PC-3 (cell line): ENCODE data around the gene IMPDH1. TPM values are rescaled to one million over a fixed set of nuclear protein-coding genes. Genes with fewer than 3 reads are reported as not detected.
A peak's percentile ranks its signal among the peaks of the same experiment; 100 is the strongest.

Experiments
- ATAC-seq: fragments of 200-7000 bp; cut with Tn5 transposase; 2 replicates; pipeline ENCODE4 v1.9.1; 2020; ENCODE audit warnings: mild to moderate bottlenecking, moderate library complexity
- BruUV-seq: library from RNA; stranded (reverse); fragments of 400-500 nt; replicated peaks from 2 replicates; lab custom pipeline; 2021; lab: Mats Ljungman, UMichigan
- CTCF ChIA-PET: fragments of 300-600 bp; sonication (Branson Sonifier 250); formaldehyde crosslinking; loops from one replicate; lab custom pipeline; 2022; ENCODE audit warnings: antibody characterized with exemption; lab: Charles Lee
- POLR2A ChIA-PET: fragments of 300-600 bp; sonication (Branson Sonifier 250); formaldehyde crosslinking; loops from one replicate; lab custom pipeline; 2022; ENCODE audit warnings: antibody characterized with exemption; ENCODE audit not compliant: unreplicated experiment; lab: Charles Lee
- DNase-seq: peaks from one replicate; pipeline ENCODE4 v3.0.0-alpha.2; 2015
- H2AFZ ChIP-seq: fragments of 300-600 bp; sonication (generic); 2 replicates; pipeline ENCODE4 v1.6.0; 2016; ENCODE audit warnings: antibody characterized with exemption, low read length
- H3F3A ChIP-seq: fragments of 300-600 bp; sonication (generic); one replicate; pipeline ENCODE4 v1.6.0; 2017; ENCODE audit warnings: antibody characterized with exemption, low read length, control low read depth, mild to moderate bottlenecking; ENCODE audit not compliant: unreplicated experiment
- H3K27ac ChIP-seq: fragments of 300-600 bp; sonication (generic); 2 replicates; pipeline ENCODE4 v1.5.1; 2016; ENCODE audit warnings: mild to moderate bottlenecking, low read length
- H3K27me3 ChIP-seq: fragments of 300-600 bp; sonication (generic); 2 replicates; pipeline ENCODE4 v1.6.1; 2016; ENCODE audit warnings: low read length, mixed read lengths
- H3K36me3 ChIP-seq: fragments of 300-600 bp; sonication (generic); 2 replicates; pipeline ENCODE4 v1.6.1; 2016; ENCODE audit warnings: low read depth, mixed run types, low read length, mixed read lengths
- H3K4me1 ChIP-seq: fragments of 300-600 bp; sonication (generic); 2 replicates; pipeline ENCODE4 v1.5.1; 2016; ENCODE audit warnings: low read length; ENCODE audit not compliant: insufficient read depth
- H3K4me2 ChIP-seq: fragments of 300-600 bp; sonication (generic); 2 replicates; pipeline ENCODE4 v1.6.0; 2016; ENCODE audit warnings: low read length
- H3K4me3 ChIP-seq: fragments of 300-600 bp; sonication (generic); 2 replicates; pipeline ENCODE4 v1.5.1; 2016; ENCODE audit warnings: mild to moderate bottlenecking, low read length, mixed read lengths
- H3K79me2 ChIP-seq: fragments of 300-600 bp; sonication (generic); 2 replicates; pipeline ENCODE4 v1.6.1; 2017; ENCODE audit warnings: low read length, mixed read lengths
- H3K9ac ChIP-seq: fragments of 300-600 bp; sonication (generic); 2 replicates; pipeline ENCODE4 v1.6.0; 2016; ENCODE audit warnings: mild to moderate bottlenecking, low read length
- H3K9me2 ChIP-seq: fragments of 300-600 bp; sonication (generic); replicated peaks from 2 replicates; pipeline ENCODE4 v1.6.1; 2016; ENCODE audit warnings: mixed run types, low read length, mixed read lengths
- H3K9me3 ChIP-seq: fragments of 300-600 bp; sonication (generic); 2 replicates; pipeline ENCODE4 v1.6.1; 2016; ENCODE audit warnings: low read length, mixed read lengths
- H4K20me1 ChIP-seq: fragments of 300-600 bp; sonication (generic); 2 replicates; pipeline ENCODE4 v1.6.1; 2016; ENCODE audit warnings: low read length, mixed read lengths
- EZH2 ChIP-seq: fragments of 300-600 bp; sonication (generic); IDR thresholded peaks from one replicate; pipeline ENCODE4 v1.6.1; 2017; ENCODE audit warnings: antibody characterized with exemption, mild to moderate bottlenecking, low read length; ENCODE audit not compliant: unreplicated experiment
- EZH2phosphoT487 ChIP-seq: fragments of 300-600 bp; sonication (generic); IDR thresholded peaks from 2 replicates; pipeline ENCODE4 v1.6.1; 2018; ENCODE audit warnings: mild to moderate bottlenecking, antibody characterized with exemption, low read length, borderline replicate concordance
- intact Hi-C: fragments of 100-400 bp; cut with micrococcal nuclease; formaldehyde crosslinking; loops from 2 replicates; pipeline ENCODE4 v1.9.0; 2023
- total RNA-seq: library from RNA; depleted of rRNA; stranded (reverse); fragments of >200 nt; gene quantifications from 2 replicates; pipeline ENCODE4 v1.2.3, GENCODE V29; 2014
- TF ChIP-seq, protein P1 (sequence below): fragments of 300-600 bp; sonication (generic); conservative IDR thresholded peaks from 2 replicates; pipeline ENCODE4 v1.5.1; 2017; ENCODE audit warnings: antibody characterized with exemption, low read depth, mild to moderate bottlenecking, low read length

IMPDH1 gene
- total RNA-seq, 1 experiment from 2014 or later, result 128 TPM

DNA sequence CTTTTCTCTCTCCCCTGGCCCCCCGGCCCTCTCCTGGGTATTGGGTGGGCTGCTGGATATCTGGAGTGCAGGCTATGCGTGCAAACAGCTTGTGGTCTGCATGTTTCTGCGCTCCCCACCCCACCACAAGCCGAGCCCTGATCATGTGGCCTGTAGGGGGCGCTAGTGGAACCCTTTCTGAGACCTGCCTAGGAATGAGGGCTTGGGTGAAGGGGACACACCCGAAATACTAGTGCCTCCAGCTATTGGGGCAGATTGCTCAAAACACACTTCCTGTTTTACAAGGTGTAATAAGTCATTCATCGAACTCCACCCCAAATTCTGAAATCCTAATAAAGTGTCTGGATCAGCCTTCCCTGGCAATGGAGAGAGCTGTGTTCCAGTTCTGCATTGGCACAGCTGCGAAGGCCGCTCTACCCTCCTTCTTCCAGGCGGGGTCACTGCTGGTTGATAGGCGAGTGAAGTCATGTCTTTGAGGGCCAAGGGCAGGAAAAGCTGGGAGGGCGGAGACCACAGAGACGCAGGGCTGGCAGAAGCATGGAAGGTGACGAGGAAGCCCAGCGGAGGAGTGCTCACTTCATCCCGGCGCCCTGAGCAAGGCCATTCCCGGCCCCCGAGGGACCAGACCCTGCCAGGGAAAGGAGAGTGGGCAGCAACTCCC lies 28.5 kb downstream of the IMPDH1 start:
- ChIA-PET POLR2A (no interaction called here), CTCF (no interaction called here)
- H2AFZ ChIP-seq, result no peak overlapping the region
- H3K27ac ChIP-seq, result no peak overlapping the region
- intact Hi-C loops, result no loop called here
- H3K36me3 ChIP-seq, result no peaks in the 10 kb centered on the region
- H3K9me3 ChIP-seq, result no peaks in the 10 kb centered on the region
- TF ChIP-seq, protein P1, sequence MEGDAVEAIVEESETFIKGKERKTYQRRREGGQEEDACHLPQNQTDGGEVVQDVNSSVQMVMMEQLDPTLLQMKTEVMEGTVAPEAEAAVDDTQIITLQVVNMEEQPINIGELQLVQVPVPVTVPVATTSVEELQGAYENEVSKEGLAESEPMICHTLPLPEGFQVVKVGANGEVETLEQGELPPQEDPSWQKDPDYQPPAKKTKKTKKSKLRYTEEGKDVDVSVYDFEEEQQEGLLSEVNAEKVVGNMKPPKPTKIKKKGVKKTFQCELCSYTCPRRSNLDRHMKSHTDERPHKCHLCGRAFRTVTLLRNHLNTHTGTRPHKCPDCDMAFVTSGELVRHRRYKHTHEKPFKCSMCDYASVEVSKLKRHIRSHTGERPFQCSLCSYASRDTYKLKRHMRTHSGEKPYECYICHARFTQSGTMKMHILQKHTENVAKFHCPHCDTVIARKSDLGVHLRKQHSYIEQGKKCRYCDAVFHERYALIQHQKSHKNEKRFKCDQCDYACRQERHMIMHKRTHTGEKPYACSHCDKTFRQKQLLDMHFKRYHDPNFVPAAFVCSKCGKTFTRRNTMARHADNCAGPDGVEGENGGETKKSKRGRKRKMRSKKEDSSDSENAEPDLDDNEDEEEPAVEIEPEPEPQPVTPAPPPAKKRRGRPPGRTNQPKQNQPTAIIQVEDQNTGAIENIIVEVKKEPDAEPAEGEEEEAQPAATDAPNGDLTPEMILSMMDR, result peak; percentile 77
- TF ChIP-seq EZH2, result no peak
- H3K9me2 ChIP-seq, result no peaks in the 10 kb centered on the region
- H3K9ac ChIP-seq, result no peak overlapping the region
- ATAC-seq (peak; percentile 27), DNase-seq (peak; percentile 50)
- H3K27me3 ChIP-seq, result no peaks in the 10 kb centered on the region
- BruUV-seq, result no TSS peak
- H3K4me3 ChIP-seq, result no peak overlapping the region
- H3K4me1 ChIP-seq, result peaks cover 5% of the 10 kb centered on the region; the same call in 1 of the 2 replicates
- no peaks in the 10 kb centered on the region for H4K20me1 ChIP-seq
- no peaks in the 10 kb centered on the region for H3F3A ChIP-seq
- H3K4me2 ChIP-seq, result no peak overlapping the region
- H3K79me2 ChIP-seq, result no peaks in the 10 kb centered on the region

DNA sequence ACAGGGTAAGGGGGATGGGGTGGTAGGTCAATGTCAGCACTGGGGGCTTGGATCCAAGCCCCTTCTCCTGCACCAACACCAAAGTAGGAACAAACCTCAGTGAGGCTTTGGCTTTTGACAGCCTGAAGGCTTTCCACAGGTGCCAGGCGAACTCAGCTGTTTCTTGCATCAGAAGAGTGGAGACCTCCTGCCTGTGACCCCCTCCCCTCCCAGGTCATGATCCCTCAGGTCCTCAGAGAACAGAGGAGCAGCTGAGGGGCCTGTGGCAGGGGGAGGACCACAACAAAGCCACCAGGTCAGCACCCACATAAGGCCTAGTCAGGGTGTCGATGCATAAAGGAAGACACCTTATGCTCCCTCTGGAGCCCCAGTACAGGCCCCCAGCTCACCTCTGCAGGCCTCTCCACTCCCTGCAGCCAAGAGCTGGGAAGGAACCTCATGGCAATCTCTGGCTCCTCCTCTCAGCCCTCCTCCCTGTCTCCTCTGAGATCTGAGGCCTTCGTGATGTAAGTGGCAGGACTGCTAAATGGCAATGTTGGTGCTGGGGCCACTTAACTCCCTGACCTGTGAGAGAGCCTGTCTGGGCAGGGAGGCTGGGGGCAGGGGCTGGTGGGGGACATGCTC lies 29.2 kb downstream of the IMPDH1 start:
- Histone ChIP-seq H3K36me3 (no peaks in the 10 kb centered on the region), H3F3A (no peaks in the 10 kb centered on the region), H3K27ac (no peak overlapping the region), H3K4me1 (peaks cover 5% of the 10 kb centered on the region; the same call in 1 of the 2 replicates), H3K4me2 (no peak overlapping the region), H4K20me1 (no peaks in the 10 kb centered on the region), H3K4me3 (no peak overlapping the region), H3K9ac (no peak overlapping the region), H3K79me2 (no peaks in the 10 kb centered on the region), H3K27me3 (no peaks in the 10 kb centered on the region), H3K9me2 (no peaks in the 10 kb centered on the region), H3K9me3 (no peaks in the 10 kb centered on the region), H2AFZ (no peak overlapping the region)
- ATAC-seq, result no peak
- intact Hi-C loops, result no loop called here
- DNase-seq, result no peak
- POLR2A ChIA-PET, result no interaction called here
- CTCF ChIA-PET, result no interaction called here
- no TSS peak for BruUV-seq
- TF ChIP-seq, protein P1, result no peak
- TF ChIP-seq EZH2phosphoT487 (no peak), EZH2 (no peak)

DNA sequence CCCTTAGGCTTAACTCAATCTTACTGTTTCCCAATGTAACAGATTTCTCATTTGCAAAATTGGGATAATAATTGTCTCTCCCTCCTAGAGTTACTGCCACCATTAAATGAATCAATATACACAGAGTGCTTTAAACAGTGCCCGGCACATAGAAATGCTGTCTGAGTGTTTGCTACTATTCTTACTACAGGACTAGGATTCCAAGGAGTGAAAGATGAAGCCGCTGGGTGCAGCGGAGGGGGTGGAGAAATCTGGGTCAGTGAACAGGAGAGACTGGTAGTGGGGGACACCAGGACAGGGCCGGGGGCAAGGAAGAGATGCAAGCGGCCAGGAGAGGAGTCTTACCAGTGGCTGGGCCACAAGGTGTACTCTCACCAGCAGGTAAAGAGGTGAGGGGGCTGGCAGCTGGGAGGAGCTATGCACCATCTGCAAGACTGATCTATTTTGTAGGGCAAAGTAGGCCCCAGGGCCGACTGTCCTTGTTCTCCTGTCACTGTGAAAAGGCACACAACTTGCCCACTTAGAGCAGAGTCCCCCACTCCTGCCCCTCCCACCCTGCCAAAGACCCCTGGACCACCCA lies 29.8 kb downstream of the IMPDH1 start:
- no TSS peak for BruUV-seq
- intact Hi-C loops, result no loop called here
- DNase-seq (no peak), ATAC-seq (no peak)
- TF ChIP-seq, protein P1, result no peak
- no peak for TF ChIP-seq EZH2phosphoT487
- no peak for TF ChIP-seq EZH2
- Histone ChIP-seq H4K20me1 (no peaks in the 10 kb centered on the region), H3K4me1 (peaks cover 5% of the 10 kb centered on the region; the same call in 1 of the 2 replicates), H3K27me3 (no peaks in the 10 kb centered on the region), H3K27ac (no peak overlapping the region), H2AFZ (no peak overlapping the region), H3K79me2 (no peaks in the 10 kb centered on the region), H3K4me3 (no peak overlapping the region), H3K9ac (no peak overlapping the region), H3K9me2 (no peaks in the 10 kb centered on the region), H3K9me3 (no peaks in the 10 kb centered on the region), H3K36me3 (no peaks in the 10 kb centered on the region), H3F3A (no peaks in the 10 kb centered on the region), H3K4me2 (no peak overlapping the region)
- CTCF ChIA-PET, result no interaction called here
- POLR2A ChIA-PET, result no interaction called here
